ENCODE measurements around the gene RGS19.
A peak's percentile ranks its signal among the peaks of the same experiment; 100 is the strongest.

The RGS19 gene

GRCh38 chr20:64108731-64109681 lies 29.7 kb upstream of the RGS19 start:
- DNase-seq (ENCODE audit: low read depth in 2 of 2) = no peak

GRCh38 chr20:64107736-64108457 lies 28.6 kb upstream of the RGS19 start:
- DNase-seq (ENCODE audit: low read depth in 2 of 2) = no peak

GRCh38 chr20:64106981-64107735 lies 27.8 kb upstream of the RGS19 start, which contains the start of gene NPBWR2:
TSS of gene NPBWR2 (minus strand) at chr20:64107565. CDS start at chr20:64106831, 734 bp downstream.
- no peak for DNase-seq (ENCODE audit: low read depth in 2 of 2)

GRCh38 chr20:64106435-64106961 lies 27.2 kb upstream of the RGS19 start:
- DNase-seq (ENCODE audit: low read depth in 2 of 2) = no peak

GRCh38 chr20:64105846-64106434 lies 26.6 kb upstream of the RGS19 start:
- no peak for DNase-seq (ENCODE audit: low read depth in 2 of 2)

GRCh38 chr20:64104667-64105451 lies 25.5 kb upstream of the RGS19 start:
- DNase-seq (ENCODE audit: low read depth in 2 of 2) = no peak

GRCh38 chr20:64103871-64104666 lies 24.8 kb upstream of the RGS19 start:
- DNase-seq (ENCODE audit: low read depth in 2 of 2) = no peak

GRCh38 chr20:64102647-64103354 lies 23.5 kb upstream of the RGS19 start:
- DNase-seq (ENCODE audit: low read depth in 2 of 2) = no peak

- DNase-seq (ENCODE audit: low read depth in 2 of 2) = peak in 1 of 2 experiments; percentile 65
These were observed 22.7 kb upstream of the RGS19 start for GRCh38 chr20:64101731-64102621.

- no peak for DNase-seq (ENCODE audit: low read depth in 2 of 2)
These were observed 21.8 kb upstream of the RGS19 start for GRCh38 chr20:64100946-64101688.

- DNase-seq (ENCODE audit: low read depth in 2 of 2) = no peak
These were observed 21.2 kb upstream of the RGS19 start for GRCh38 chr20:64100566-64100888.

GRCh38 chr20:64099880-64100565 lies 20.7 kb upstream of the RGS19 start:
- DNase-seq (ENCODE audit: low read depth in 2 of 2) = no peak

- no peak for DNase-seq (ENCODE audit: low read depth in 2 of 2)
These were observed 19.9 kb upstream of the RGS19 start for GRCh38 chr20:64099086-64099786.

GRCh38 chr20:64098471-64099013 lies 19.2 kb upstream of the RGS19 start:
- DNase-seq (ENCODE audit: low read depth in 2 of 2) = no peak

GRCh38 chr20:64096535-64096934 lies 17.2 kb upstream of the RGS19 start:
- DNase-seq (ENCODE audit: low read depth in 2 of 2) = no peak

GRCh38 chr20:64095927-64096326 lies 16.6 kb upstream of the RGS19 start:
- DNase-seq (ENCODE audit: low read depth in 2 of 2) = no peak
